OCI-LY1 (cell line): ENCODE data around the gene PCDHB3.

Experiments
- EZH2 ChIP-seq: fragments of 200-600 bp; sonication (generic), shearing (Covaris generic); IDR thresholded peaks from 2 replicates; pipeline ENCODE4 v1.8.0; 2017; ENCODE audit warnings: borderline replicate concordance, mixed run types, mild to moderate bottlenecking, antibody characterized with exemption, low read length, moderate library complexity, mixed read lengths
- TF ChIP-seq, protein P1 (sequence below): fragments of 200-600 bp; sonication (generic), shearing (Covaris generic); IDR thresholded peaks from 2 replicates; pipeline ENCODE4 v1.5.1; 2017; ENCODE audit warnings: mild to moderate bottlenecking, antibody characterized with exemption, low read length, moderate library complexity, mixed read lengths

- TF ChIP-seq, protein P1, sequence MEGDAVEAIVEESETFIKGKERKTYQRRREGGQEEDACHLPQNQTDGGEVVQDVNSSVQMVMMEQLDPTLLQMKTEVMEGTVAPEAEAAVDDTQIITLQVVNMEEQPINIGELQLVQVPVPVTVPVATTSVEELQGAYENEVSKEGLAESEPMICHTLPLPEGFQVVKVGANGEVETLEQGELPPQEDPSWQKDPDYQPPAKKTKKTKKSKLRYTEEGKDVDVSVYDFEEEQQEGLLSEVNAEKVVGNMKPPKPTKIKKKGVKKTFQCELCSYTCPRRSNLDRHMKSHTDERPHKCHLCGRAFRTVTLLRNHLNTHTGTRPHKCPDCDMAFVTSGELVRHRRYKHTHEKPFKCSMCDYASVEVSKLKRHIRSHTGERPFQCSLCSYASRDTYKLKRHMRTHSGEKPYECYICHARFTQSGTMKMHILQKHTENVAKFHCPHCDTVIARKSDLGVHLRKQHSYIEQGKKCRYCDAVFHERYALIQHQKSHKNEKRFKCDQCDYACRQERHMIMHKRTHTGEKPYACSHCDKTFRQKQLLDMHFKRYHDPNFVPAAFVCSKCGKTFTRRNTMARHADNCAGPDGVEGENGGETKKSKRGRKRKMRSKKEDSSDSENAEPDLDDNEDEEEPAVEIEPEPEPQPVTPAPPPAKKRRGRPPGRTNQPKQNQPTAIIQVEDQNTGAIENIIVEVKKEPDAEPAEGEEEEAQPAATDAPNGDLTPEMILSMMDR = peak; percentile 27; the same call in 1 of the 2 replicates
- no peak for TF ChIP-seq EZH2
Observed at GRCh38 chr5:141135030-141135717, 34.9 kb downstream of the PCDHB3 start, which contains the start of gene PCDHB5.
